Measurements from ENCODE around the gene DSC1.

DNA sequence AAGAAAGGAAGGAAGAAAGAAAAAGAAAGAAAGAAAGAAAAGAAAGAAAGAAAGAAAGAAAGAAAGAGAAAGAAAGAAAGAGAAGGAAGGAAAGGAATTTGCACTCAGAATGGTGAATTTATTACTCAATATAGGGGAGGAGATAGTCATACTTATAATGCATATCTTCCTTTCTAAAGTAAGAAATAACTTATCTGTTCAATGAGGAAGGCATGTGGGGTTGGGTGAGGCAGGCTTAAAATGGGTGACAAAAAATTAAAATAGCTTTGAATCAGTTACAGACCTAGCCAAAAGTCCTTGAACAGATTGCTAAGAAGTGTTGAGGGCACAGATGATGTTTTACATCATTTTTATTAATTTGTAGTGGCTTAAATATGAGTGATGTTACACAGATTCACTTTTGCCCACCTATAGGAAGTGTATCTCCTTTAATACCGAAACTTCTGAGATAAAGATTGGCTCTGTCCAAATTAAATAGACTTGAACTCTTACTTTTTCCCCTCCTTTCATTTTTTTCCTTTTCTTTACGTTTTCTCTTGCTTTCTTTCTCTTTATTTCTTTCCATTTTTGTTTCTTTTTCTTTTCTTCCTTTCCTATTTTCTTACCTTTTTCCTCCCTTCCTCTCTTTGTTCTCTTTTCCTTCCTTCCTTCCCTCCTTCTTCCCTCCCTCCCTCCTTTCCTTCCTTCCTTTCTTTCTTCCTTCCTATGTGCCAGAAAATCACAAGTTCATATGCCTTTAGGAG lies 45.6 kb downstream of the DSC1 start:
- TF ChIP-seq, protein P1, sequence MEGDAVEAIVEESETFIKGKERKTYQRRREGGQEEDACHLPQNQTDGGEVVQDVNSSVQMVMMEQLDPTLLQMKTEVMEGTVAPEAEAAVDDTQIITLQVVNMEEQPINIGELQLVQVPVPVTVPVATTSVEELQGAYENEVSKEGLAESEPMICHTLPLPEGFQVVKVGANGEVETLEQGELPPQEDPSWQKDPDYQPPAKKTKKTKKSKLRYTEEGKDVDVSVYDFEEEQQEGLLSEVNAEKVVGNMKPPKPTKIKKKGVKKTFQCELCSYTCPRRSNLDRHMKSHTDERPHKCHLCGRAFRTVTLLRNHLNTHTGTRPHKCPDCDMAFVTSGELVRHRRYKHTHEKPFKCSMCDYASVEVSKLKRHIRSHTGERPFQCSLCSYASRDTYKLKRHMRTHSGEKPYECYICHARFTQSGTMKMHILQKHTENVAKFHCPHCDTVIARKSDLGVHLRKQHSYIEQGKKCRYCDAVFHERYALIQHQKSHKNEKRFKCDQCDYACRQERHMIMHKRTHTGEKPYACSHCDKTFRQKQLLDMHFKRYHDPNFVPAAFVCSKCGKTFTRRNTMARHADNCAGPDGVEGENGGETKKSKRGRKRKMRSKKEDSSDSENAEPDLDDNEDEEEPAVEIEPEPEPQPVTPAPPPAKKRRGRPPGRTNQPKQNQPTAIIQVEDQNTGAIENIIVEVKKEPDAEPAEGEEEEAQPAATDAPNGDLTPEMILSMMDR (IDR thresholded peaks at IDR 0.05): no peak
- TF ChIP-seq, protein P2, sequence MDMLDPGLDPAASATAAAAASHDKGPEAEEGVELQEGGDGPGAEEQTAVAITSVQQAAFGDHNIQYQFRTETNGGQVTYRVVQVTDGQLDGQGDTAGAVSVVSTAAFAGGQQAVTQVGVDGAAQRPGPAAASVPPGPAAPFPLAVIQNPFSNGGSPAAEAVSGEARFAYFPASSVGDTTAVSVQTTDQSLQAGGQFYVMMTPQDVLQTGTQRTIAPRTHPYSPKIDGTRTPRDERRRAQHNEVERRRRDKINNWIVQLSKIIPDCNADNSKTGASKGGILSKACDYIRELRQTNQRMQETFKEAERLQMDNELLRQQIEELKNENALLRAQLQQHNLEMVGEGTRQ (IDR thresholded peaks at IDR 0.05; ENCODE audit: borderline replicate concordance, low read depth, low read length): no peak
- TF ChIP-seq RCOR1 (IDR thresholded peaks at IDR 0.05; ENCODE audit: low read length): no peak
- TF ChIP-seq MXI1 (IDR thresholded peaks at IDR 0.05; ENCODE audit: low read depth, low read length): no peak
- TF ChIP-seq EP300 (IDR thresholded peaks at IDR 0.05; ENCODE audit: borderline replicate concordance in 1 of 2, low read depth in 1 of 2, low read length in 1 of 2): no peak
- TF ChIP-seq YY1 (IDR thresholded peaks at IDR 0.05; ENCODE audit: low read depth): no peak
- TF ChIP-seq TEAD4 (IDR thresholded peaks at IDR 0.05; ENCODE audit: borderline replicate concordance, insufficient read depth): no peak
- TF ChIP-seq JUND (IDR thresholded peaks at IDR 0.05): no peak
- TF ChIP-seq FOXJ3 (CRISPR knock-in tag; IDR thresholded peaks at IDR 0.05): no peak
- TF ChIP-seq, protein P3, sequence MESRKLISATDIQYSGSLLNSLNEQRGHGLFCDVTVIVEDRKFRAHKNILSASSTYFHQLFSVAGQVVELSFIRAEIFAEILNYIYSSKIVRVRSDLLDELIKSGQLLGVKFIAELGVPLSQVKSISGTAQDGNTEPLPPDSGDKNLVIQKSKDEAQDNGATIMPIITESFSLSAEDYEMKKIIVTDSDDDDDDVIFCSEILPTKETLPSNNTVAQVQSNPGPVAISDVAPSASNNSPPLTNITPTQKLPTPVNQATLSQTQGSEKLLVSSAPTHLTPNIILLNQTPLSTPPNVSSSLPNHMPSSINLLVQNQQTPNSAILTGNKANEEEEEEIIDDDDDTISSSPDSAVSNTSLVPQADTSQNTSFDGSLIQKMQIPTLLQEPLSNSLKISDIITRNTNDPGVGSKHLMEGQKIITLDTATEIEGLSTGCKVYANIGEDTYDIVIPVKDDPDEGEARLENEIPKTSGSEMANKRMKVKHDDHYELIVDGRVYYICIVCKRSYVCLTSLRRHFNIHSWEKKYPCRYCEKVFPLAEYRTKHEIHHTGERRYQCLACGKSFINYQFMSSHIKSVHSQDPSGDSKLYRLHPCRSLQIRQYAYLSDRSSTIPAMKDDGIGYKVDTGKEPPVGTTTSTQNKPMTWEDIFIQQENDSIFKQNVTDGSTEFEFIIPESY (IDR thresholded peaks at IDR 0.05; ENCODE audit: borderline replicate concordance, low read depth): no peak
- TF ChIP-seq RXRA (IDR thresholded peaks at IDR 0.05; ENCODE audit: borderline replicate concordance, low read depth): no peak
- TF ChIP-seq GATA2 (CRISPR knock-in tag; IDR thresholded peaks at IDR 0.05): no peak
